HG02759 (cell line): ENCODE measurements around the gene NDUFAF2.
A peak's percentile ranks its signal among the peaks of the same experiment; 100 is the strongest.

Source experiments
- ATAC-seq: cut with Tn5 transposase; IDR thresholded peaks from one replicate; pipeline ENCODE4 v1.9.1; 2021; ENCODE audit warnings: mild to moderate bottlenecking, moderate library complexity; ENCODE audit not compliant: unreplicated experiment

Gene NDUFAF2

DNA sequence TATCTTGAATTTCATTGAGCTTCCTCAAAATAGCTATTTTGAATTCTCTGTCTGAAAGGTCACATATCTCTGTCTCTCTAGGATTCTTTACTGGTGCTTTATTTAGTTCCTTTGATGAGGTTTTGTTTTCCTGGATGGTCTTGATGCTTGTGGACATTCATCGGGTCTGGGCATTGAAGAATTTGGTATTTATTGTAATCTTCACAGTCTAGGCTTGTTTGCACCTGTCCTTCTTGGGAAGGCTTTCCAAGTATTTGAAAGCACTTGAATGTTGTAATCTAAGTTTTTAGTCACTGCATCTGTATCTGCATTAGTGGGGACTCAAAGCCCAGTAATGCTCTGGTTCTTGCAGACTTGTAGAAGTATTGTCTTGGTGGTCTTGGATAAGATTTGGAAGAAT, 169.4 kb downstream of the NDUFAF2 start:
- no peak for ATAC-seq

GRCh38 chr5:61115968-61116367, 171.0 kb downstream of the NDUFAF2 start:
- ATAC-seq, result no peak

- ATAC-seq, result no peak
Observed at GRCh38 chr5:61119066-61119465, 174.1 kb downstream of the NDUFAF2 start.

- ATAC-seq, result no peak
Observed at GRCh38 chr5:61120534-61120933, 175.5 kb downstream of the NDUFAF2 start.

DNA sequence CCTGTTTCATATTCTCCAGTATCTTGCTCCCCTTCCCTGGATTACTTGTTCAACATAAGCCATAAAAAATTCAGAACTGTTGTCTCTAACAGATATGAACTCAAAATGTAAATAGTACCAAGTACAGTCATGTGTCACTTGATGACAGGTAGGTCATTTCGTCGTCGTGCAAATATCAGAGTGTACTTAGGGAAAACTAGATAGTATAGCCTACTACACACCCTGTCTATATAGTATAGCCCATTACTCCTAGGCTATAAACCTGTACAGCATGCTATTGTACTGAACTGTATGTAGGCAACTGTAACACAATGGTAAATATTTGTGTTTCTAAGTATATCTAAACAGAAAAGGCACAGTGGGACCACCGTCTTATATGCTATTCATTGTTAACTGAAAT, 178.1 kb downstream of the NDUFAF2 start:
- no peak for ATAC-seq

- ATAC-seq, result no peak
Observed at GRCh38 chr5:61130289-61130688, 185.3 kb downstream of the NDUFAF2 start.

- no peak for ATAC-seq
Observed at GRCh38 chr5:61132559-61132958, 187.6 kb downstream of the NDUFAF2 start.

- no peak for ATAC-seq
Observed at GRCh38 chr5:61137835-61138234, 192.8 kb downstream of the NDUFAF2 start.

DNA sequence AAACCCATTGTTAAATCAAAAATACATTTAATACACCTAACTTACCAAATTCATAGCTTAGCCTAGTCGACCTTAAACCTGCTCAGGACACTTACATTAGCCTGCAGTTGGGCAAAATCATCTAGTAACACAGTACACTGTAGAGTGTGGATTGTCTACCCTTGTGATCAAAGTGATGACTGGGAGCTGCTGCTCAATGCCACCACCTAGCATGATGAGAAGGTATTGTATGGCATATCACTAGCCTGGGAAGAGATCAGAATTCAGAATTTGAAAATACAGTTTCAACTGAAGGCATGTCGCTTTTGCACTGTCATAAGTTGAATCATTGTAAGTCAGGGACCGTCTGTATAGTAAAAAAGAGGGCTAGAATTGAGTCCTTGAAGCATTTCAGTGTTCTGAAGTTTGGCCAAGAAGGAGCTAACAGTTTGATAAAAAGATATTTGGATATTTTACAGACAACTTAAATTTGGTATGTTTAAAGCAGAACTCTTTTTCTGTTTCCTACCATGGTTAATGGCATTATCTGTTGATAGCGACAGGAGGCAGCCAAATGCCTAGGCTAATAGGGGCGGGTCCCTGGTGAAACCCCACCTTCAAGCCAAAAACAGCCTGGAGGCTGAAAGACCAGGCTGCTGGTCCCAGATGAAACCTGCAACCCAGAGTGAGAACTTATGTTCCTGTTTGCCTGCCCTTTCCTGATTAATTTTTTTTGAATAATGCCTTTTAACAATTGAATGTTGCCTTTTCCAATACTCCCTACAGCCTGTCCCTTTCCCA, 194.3 kb downstream of the NDUFAF2 start:
- peak; percentile 45 for ATAC-seq

- no peak for ATAC-seq
Observed at GRCh38 chr5:61139931-61140330, 194.9 kb downstream of the NDUFAF2 start.

DNA sequence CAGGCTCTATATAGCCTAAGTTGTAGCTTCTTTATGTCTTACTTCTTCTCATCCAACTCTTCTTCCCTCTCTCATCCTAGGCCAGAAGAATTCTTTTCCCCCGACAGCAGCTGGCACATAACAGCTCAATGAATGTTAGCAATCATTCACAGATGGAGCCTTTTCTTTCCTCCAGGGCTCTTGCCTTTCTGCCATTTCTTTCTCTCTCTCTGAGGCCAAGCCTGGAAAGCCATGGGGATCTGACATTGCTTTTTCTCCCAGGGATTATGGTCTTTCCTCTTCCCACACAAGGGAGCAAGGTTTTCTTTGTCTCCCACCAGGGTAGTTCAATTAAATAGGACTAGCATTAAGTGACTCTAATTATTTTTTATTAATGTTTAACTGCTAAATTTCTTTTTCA, 196.8 kb downstream of the NDUFAF2 start:
- no peak for ATAC-seq

- ATAC-seq, result no peak
Observed at GRCh38 chr5:61142391-61142790, 197.4 kb downstream of the NDUFAF2 start.

- no peak for ATAC-seq
Observed at GRCh38 chr5:61142811-61143210, 197.8 kb downstream of the NDUFAF2 start.

GRCh38 chr5:61148515-61148914, 203.5 kb downstream of the NDUFAF2 start:
- no peak for ATAC-seq

- no peak for ATAC-seq
Observed at GRCh38 chr5:61151893-61152292, 206.9 kb downstream of the NDUFAF2 start.

- ATAC-seq, result no peak
Observed at GRCh38 chr5:61159070-61159469, 214.1 kb downstream of the NDUFAF2 start.

- no peak for ATAC-seq
Observed at GRCh38 chr5:61159836-61160235, 214.8 kb downstream of the NDUFAF2 start.

GRCh38 chr5:61160497-61160896, 215.5 kb downstream of the NDUFAF2 start:
- ATAC-seq, result no peak

GRCh38 chr5:61162010-61162831, 217.2 kb downstream of the NDUFAF2 start, which contains the start of gene SMIM15:
Gene SMIM15, minus strand, starts transcription at chr5:61162468. Its CDS starts 2,297 bp downstream, at chr5:61160171.
- ATAC-seq, result peak; percentile 99

- ATAC-seq, result no peak
Observed at GRCh38 chr5:61162832-61163567, 218.0 kb downstream of the NDUFAF2 start.

- ATAC-seq, result no peak
Observed at GRCh38 chr5:61163905-61164304, 218.9 kb downstream of the NDUFAF2 start.
